ENCODE data around the gene LMLN. TPM values are rescaled to one million over a fixed set of nuclear protein-coding genes. Genes with fewer than 3 reads are reported as not detected.

The LMLN gene
- total RNA-seq, 1 donor from 2014 or later, result 18.9 TPM

GRCh38 chr3:197974016-197974415 is 14.0 kb downstream of the LMLN start:
- no peaks in the 10 kb centered on the region for H3K4me1 ChIP-seq
- no peaks in the 10 kb centered on the region for H3K9me3 ChIP-seq
- TF ChIP-seq POLR2A (IDR thresholded peaks at IDR 0.05) (no peak), POLR2AphosphoS5 (IDR thresholded peaks at IDR 0.05; ENCODE audit: insufficient read depth in 1 of 2, low read depth in 1 of 2) (no peak), CTCF (IDR thresholded peaks at IDR 0.05) (no peak)
- no peak overlapping the region for H3K4me3 ChIP-seq
- intact Hi-C loops (cut with DNase I), result no loop called here
- H3K27me3 ChIP-seq, result no peaks in the 10 kb centered on the region
- no peak for DNase-seq (ENCODE audit: extremely low spot score in 2 of 2)
- peaks cover 0 to 18% of the 10 kb centered on the region in 2 donors for H3K36me3 ChIP-seq
- H3K27ac ChIP-seq, result no peak overlapping the region

- no peak overlapping the region for H3K27ac ChIP-seq
- DNase-seq (ENCODE audit: extremely low spot score in 2 of 2), result no peak
- no peak overlapping the region for H3K4me3 ChIP-seq
- intact Hi-C loops (cut with DNase I), result no loop called here
- H3K9me3 ChIP-seq, result no peaks in the 10 kb centered on the region
- TF ChIP-seq POLR2AphosphoS5 (IDR thresholded peaks at IDR 0.05; ENCODE audit: insufficient read depth in 1 of 2, low read depth in 1 of 2) (no peak), POLR2A (IDR thresholded peaks at IDR 0.05) (no peak), CTCF (IDR thresholded peaks at IDR 0.05) (no peak)
- no peaks in the 10 kb centered on the region for H3K27me3 ChIP-seq
- H3K36me3 ChIP-seq, result peaks cover 0 to 20% of the 10 kb centered on the region in 2 donors
- H3K4me1 ChIP-seq, result no peaks in the 10 kb centered on the region
These were observed 15.3 kb downstream of the LMLN start for GRCh38 chr3:197975311-197975710.

- H3K4me1 ChIP-seq, result no peaks in the 10 kb centered on the region
- no peak for DNase-seq (ENCODE audit: extremely low spot score in 2 of 2)
- no peak overlapping the region for H3K27ac ChIP-seq
- intact Hi-C loops (cut with DNase I), result no loop called here
- no peak overlapping the region for H3K4me3 ChIP-seq
- H3K27me3 ChIP-seq, result no peaks in the 10 kb centered on the region
- TF ChIP-seq CTCF (IDR thresholded peaks at IDR 0.05) (no peak), POLR2A (IDR thresholded peaks at IDR 0.05) (no peak), POLR2AphosphoS5 (IDR thresholded peaks at IDR 0.05; ENCODE audit: insufficient read depth in 1 of 2, low read depth in 1 of 2) (no peak)
- H3K9me3 ChIP-seq, result no peaks in the 10 kb centered on the region
- H3K36me3 ChIP-seq, result peaks cover 0 to 15% of the 10 kb centered on the region in 2 donors
These were observed 23.1 kb downstream of the LMLN start for GRCh38 chr3:197983076-197983475.

- H3K36me3 ChIP-seq, result peaks cover 0 to 12% of the 10 kb centered on the region in 2 donors
- intact Hi-C loops (cut with DNase I), result no loop called here
- no peaks in the 10 kb centered on the region for H3K9me3 ChIP-seq
- no peak for DNase-seq (ENCODE audit: extremely low spot score in 2 of 2)
- H3K4me3 ChIP-seq, result no peak overlapping the region
- TF ChIP-seq CTCF (IDR thresholded peaks at IDR 0.05) (no peak), POLR2AphosphoS5 (IDR thresholded peaks at IDR 0.05; ENCODE audit: insufficient read depth in 1 of 2, low read depth in 1 of 2) (no peak), POLR2A (IDR thresholded peaks at IDR 0.05) (no peak)
- no peak overlapping the region for H3K27ac ChIP-seq
- no peaks in the 10 kb centered on the region for H3K27me3 ChIP-seq
- H3K4me1 ChIP-seq, result no peaks in the 10 kb centered on the region
These were observed 29.6 kb downstream of the LMLN start for GRCh38 chr3:197989651-197990050.

GRCh38 chr3:197994736-197995135 is 34.7 kb downstream of the LMLN start:
- Histone ChIP-seq H3K4me3 (no peak overlapping the region), H3K36me3 (peaks cover 0 to 10% of the 10 kb centered on the region in 2 donors), H3K27me3 (no peaks in the 10 kb centered on the region), H3K9me3 (no peaks in the 10 kb centered on the region), H3K4me1 (no peaks in the 10 kb centered on the region), H3K27ac (no peak overlapping the region)
- no peak for TF ChIP-seq POLR2AphosphoS5 (IDR thresholded peaks at IDR 0.05; ENCODE audit: insufficient read depth in 1 of 2, low read depth in 1 of 2)
- no peak for TF ChIP-seq CTCF (IDR thresholded peaks at IDR 0.05)
- TF ChIP-seq POLR2A (IDR thresholded peaks at IDR 0.05), result no peak
- no peak for DNase-seq (ENCODE audit: extremely low spot score in 2 of 2)
- intact Hi-C loops (cut with DNase I), result no loop called here
